OCI-M2 (cell line): ENCODE measurements around the gene PHC3.
A peak's percentile ranks its signal among the peaks of the same experiment; 100 is the strongest.
"Not testable (repeated sequence)": the region's sequence is repeated elsewhere in the genome, so short reads cannot be mapped to it uniquely, and the experiment has no call there.

ENCODE experiments used
- DNase-seq: peaks from one replicate; lab custom pipeline; 2025; ENCODE audit not compliant: unreplicated experiment; lab: John Stamatoyannopoulos, UW

Gene PHC3

GRCh38 chr3:170180908-170181885, at the start of gene PHC3:
PHC3 (minus strand) TSS chr3:170181733; CDS start chr3:170181715, 18 bp downstream.
- peak; percentile 23 for DNase-seq

- DNase-seq, result no peak
Observed at GRCh38 chr3:170228093-170228766, 46.7 kb upstream of the PHC3 start.

GRCh38 chr3:170226426-170226960, 45.0 kb upstream of the PHC3 start:
- no peak for DNase-seq

GRCh38 chr3:170225166-170225565, 43.6 kb upstream of the PHC3 start:
- no peak for DNase-seq

- DNase-seq, result no peak
Observed at GRCh38 chr3:170222647-170223541, 41.4 kb upstream of the PHC3 start.

- DNase-seq, result peak; percentile 61
Observed at GRCh38 chr3:170221924-170222646, 40.6 kb upstream of the PHC3 start, which contains the start of gene PRKCI. PRKCI (plus strand) TSS chr3:170222424; CDS start chr3:170222670, 246 bp downstream.

GRCh38 chr3:170220871-170221270, 39.3 kb upstream of the PHC3 start:
- DNase-seq, result no peak

- DNase-seq, result no peak
Observed at GRCh38 chr3:170219850-170220249, 38.3 kb upstream of the PHC3 start.

- DNase-seq, result no peak
Observed at GRCh38 chr3:170211668-170212067, 30.1 kb upstream of the PHC3 start.

- no peak for DNase-seq
Observed at GRCh38 chr3:170207717-170208116, 26.2 kb upstream of the PHC3 start.

GRCh38 chr3:170206164-170206762, 24.7 kb upstream of the PHC3 start:
- DNase-seq, result not testable (repeated sequence)

GRCh38 chr3:170205302-170205701, 23.8 kb upstream of the PHC3 start:
- no peak for DNase-seq

- DNase-seq, result no peak
Observed at GRCh38 chr3:170204509-170204908, 23.0 kb upstream of the PHC3 start.

- DNase-seq, result no peak
Observed at GRCh38 chr3:170204023-170204472, 22.5 kb upstream of the PHC3 start.

GRCh38 chr3:170203457-170203856, 21.9 kb upstream of the PHC3 start:
- no peak for DNase-seq

GRCh38 chr3:170201527-170201926, 20.0 kb upstream of the PHC3 start:
- no peak for DNase-seq

- DNase-seq, result no peak
Observed at GRCh38 chr3:170200987-170201386, 19.5 kb upstream of the PHC3 start.

GRCh38 chr3:170196833-170197232, 15.3 kb upstream of the PHC3 start:
- no peak for DNase-seq

GRCh38 chr3:170195759-170196158, 14.2 kb upstream of the PHC3 start:
- not testable (repeated sequence) for DNase-seq
